NCI-H748 (cell line): Measurements from ENCODE around the gene COBLL1.
"Not testable (repeated sequence)": the region's sequence is repeated elsewhere in the genome, so short reads cannot be mapped to it uniquely, and the experiment has no call there.

Source experiments
- DNase-seq: peaks from one replicate; lab custom pipeline; 2025; ENCODE audit not compliant: unreplicated experiment; lab: John Stamatoyannopoulos, UW

COBLL1 gene

GRCh38 chr2:164761737-164762460, 79.7 kb downstream of the COBLL1 start:
- DNase-seq, result no peak

- DNase-seq, result not testable (repeated sequence)
Observed at GRCh38 chr2:164761201-164761600, 80.4 kb downstream of the COBLL1 start.

GRCh38 chr2:164760179-164760578, 81.4 kb downstream of the COBLL1 start:
- no peak for DNase-seq

GRCh38 chr2:164757934-164758695, 83.5 kb downstream of the COBLL1 start:
- DNase-seq, result no peak

- DNase-seq, result no peak
Observed at GRCh38 chr2:164756773-164757172, 84.8 kb downstream of the COBLL1 start.

GRCh38 chr2:164755952-164756351, 85.7 kb downstream of the COBLL1 start:
- no peak for DNase-seq

GRCh38 chr2:164754157-164755093, 87.2 kb downstream of the COBLL1 start:
- DNase-seq, result no peak

GRCh38 chr2:164752956-164753355, 88.7 kb downstream of the COBLL1 start:
- DNase-seq, result no peak

GRCh38 chr2:164747783-164748433, 93.7 kb downstream of the COBLL1 start:
- DNase-seq, result no peak

GRCh38 chr2:164747140-164747539, 94.5 kb downstream of the COBLL1 start:
- no peak for DNase-seq

GRCh38 chr2:164746713-164747112, 94.9 kb downstream of the COBLL1 start:
- DNase-seq, result no peak

- DNase-seq, result no peak
Observed at GRCh38 chr2:164745012-164745797, 96.4 kb downstream of the COBLL1 start.

GRCh38 chr2:164742738-164743317, 98.8 kb downstream of the COBLL1 start:
- DNase-seq, result no peak

- DNase-seq, result no peak
Observed at GRCh38 chr2:164739966-164740365, 101.7 kb downstream of the COBLL1 start.

- peak; percentile 93 for DNase-seq
Observed at GRCh38 chr2:164737612-164738081, 104.0 kb downstream of the COBLL1 start.

GRCh38 chr2:164735309-164735919, 106.2 kb downstream of the COBLL1 start:
- DNase-seq, result peak; percentile 91

- no peak for DNase-seq
Observed at GRCh38 chr2:164734196-164734595, 107.4 kb downstream of the COBLL1 start.

GRCh38 chr2:164725542-164725941, 116.1 kb downstream of the COBLL1 start:
- no peak for DNase-seq
